IgD-negative memory B cell (primary cell): Measurements from ENCODE around the gene COL25A1. TPM values are rescaled to one million over a fixed set of nuclear protein-coding genes. Genes with fewer than 3 reads are reported as not detected.

ENCODE experiments used
- H3K27ac Mint-ChIP-seq, 3 donors: one replicate each; pipeline ENCODE4 v1.8.0; 2020 to 2022; ENCODE audit warnings: mild to moderate bottlenecking in 3 of 3, mixed read lengths in 3 of 3, moderate library complexity in 1 of 3
- H3K27me3 Mint-ChIP-seq: one replicate; pipeline ENCODE4 v1.8.0; 2021; ENCODE audit warnings: mixed read lengths
- H3K36me3 Mint-ChIP-seq: one replicate; pipeline ENCODE4 v1.8.0; 2020; ENCODE audit warnings: mild to moderate bottlenecking, mixed read lengths
- H3K4me1 Mint-ChIP-seq, 3 donors: one replicate each; pipeline ENCODE4 v1.8.0; 2020 to 2022; ENCODE audit warnings: mixed read lengths in 3 of 3, mild to moderate bottlenecking in 1 of 3
- H3K4me3 Mint-ChIP-seq, 4 donors: one replicate each; pipeline ENCODE4 v1.8.0; 2020 to 2022; ENCODE audit warnings: mild to moderate bottlenecking in 4 of 4, mixed read lengths in 4 of 4, moderate library complexity in 3 of 4
- H3K9me3 Mint-ChIP-seq, 3 donors: one replicate each; pipeline ENCODE4 v1.8.0; 2020 to 2021; ENCODE audit warnings: mixed read lengths in 3 of 3, mild to moderate bottlenecking in 1 of 3
- polyA plus RNA-seq: library from polyadenylated mRNA; unstranded; fragments of 300-500 nt; fragmentation: Illumina TruSeq; gene quantifications from one replicate; pipeline ENCODE4 v1.2.3, GENCODE V29; 2021

COL25A1 gene
- polyA plus RNA-seq, 1 donor from 2014 or later, result not detected

GRCh38 chr4:109179061-109179460, 123.4 kb downstream of the COL25A1 start:
- Mint-ChIP-seq H3K27me3 (no peaks in the 10 kb centered on the region), H3K4me3 (no peak overlapping the region), H3K27ac (no peak overlapping the region), H3K9me3 (peaks cover 0 to 2% (median 0%) of the 10 kb centered on the region in 3 donors), H3K4me1 (no peaks in the 10 kb centered on the region), H3K36me3 (no peaks in the 10 kb centered on the region)

DNA sequence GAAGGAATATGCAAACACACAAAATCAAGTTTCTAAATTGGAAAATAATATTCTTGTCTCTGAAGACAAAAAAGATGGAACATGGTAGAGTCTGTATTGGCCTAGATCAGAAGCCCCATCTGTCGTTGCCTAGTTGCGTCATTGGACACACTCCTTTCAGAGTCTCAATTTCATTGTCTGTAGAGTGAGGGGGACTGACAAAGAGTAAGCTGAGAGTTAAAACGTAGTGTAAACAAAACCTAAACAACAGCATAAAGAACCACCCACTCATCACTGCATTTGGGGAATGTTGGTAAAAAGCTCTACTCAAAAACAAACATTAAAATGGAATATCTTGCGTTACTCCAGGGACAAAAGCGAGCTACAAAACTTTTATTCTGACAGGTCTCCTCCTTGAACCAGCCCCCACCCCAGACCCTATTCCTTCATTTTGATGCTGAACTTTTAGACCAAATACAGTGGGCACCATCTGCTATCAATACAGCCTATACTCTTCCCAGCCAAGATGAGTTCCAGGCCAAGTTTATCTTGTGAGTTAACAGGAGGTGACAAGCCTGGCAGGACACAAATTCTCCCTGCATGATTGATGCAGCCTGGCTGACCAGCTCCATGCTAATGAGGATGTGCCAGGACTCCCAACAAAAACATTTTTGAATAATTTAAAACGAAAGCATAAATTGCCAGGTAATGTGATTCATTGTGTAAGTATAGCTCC, 125.2 kb downstream of the COL25A1 start:
- Mint-ChIP-seq H3K4me1 (no peaks in the 10 kb centered on the region), H3K36me3 (no peaks in the 10 kb centered on the region), H3K9me3 (peaks cover 0 to 2% (median 0%) of the 10 kb centered on the region in 3 donors), H3K27me3 (no peaks in the 10 kb centered on the region), H3K27ac (no peak overlapping the region), H3K4me3 (no peak overlapping the region)

DNA sequence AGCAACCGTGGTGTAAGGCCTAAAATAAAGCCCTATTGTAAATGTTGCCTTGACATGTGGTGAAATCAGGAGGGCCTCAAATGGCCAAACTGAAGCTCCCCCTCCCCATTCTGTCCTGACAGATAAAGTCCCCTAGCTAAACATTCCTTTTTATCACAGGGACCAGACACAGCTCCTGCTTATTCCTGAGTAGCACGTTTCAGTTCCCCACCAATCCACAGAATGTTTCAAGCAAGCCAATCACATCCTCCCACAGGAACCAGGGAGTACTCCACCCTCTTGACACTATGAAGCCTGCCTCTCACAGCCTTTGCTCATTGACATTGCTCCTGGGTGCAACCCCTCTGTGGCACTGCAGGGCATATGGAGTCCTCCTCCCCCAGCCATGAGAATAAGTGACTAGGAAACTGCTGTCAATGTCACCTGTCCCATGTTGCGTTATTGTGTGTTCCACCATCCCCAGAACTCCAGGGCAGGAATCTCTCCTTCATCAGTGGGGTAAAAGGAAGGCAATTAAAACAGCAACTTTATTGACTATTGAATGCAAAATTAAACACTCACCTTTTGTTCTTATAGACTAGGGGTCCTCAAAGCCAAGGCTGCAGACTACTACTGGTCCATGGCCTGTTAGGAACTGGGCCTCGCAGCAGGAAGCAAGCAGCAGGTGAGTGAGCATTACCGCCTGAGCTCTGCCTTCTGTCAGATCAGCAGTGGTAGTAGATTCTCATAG, 128.1 kb downstream of the COL25A1 start:
- Mint-ChIP-seq H3K36me3 (no peaks in the 10 kb centered on the region), H3K27me3 (no peaks in the 10 kb centered on the region), H3K4me3 (no peak overlapping the region), H3K27ac (no peak overlapping the region), H3K9me3 (no peaks in the 10 kb centered on the region), H3K4me1 (no peaks in the 10 kb centered on the region)

- peak overlapping the region in 1 of 3 donors; percentile 50 for H3K27ac Mint-ChIP-seq
- H3K4me1 Mint-ChIP-seq, result no peaks in the 10 kb centered on the region
- no peaks in the 10 kb centered on the region for H3K27me3 Mint-ChIP-seq
- H3K36me3 Mint-ChIP-seq, result no peaks in the 10 kb centered on the region
- no peaks in the 10 kb centered on the region for H3K9me3 Mint-ChIP-seq
- no peak overlapping the region for H3K4me3 Mint-ChIP-seq
Observed at GRCh38 chr4:109172301-109172700, 130.2 kb downstream of the COL25A1 start.

- Mint-ChIP-seq H3K27me3 (no peaks in the 10 kb centered on the region), H3K4me3 (no peak overlapping the region), H3K27ac (no peak overlapping the region), H3K9me3 (no peaks in the 10 kb centered on the region), H3K36me3 (no peaks in the 10 kb centered on the region), H3K4me1 (no peaks in the 10 kb centered on the region)
Observed at GRCh38 chr4:109171070-109171469, 131.4 kb downstream of the COL25A1 start.

- Mint-ChIP-seq H3K27me3 (no peaks in the 10 kb centered on the region), H3K27ac (no peak overlapping the region), H3K9me3 (no peaks in the 10 kb centered on the region), H3K36me3 (no peaks in the 10 kb centered on the region), H3K4me3 (no peak overlapping the region), H3K4me1 (no peaks in the 10 kb centered on the region)
Observed at GRCh38 chr4:109169170-109169569, 133.3 kb downstream of the COL25A1 start.

- Mint-ChIP-seq H3K27me3 (no peaks in the 10 kb centered on the region), H3K36me3 (no peaks in the 10 kb centered on the region), H3K9me3 (no peaks in the 10 kb centered on the region), H3K27ac (no peak overlapping the region), H3K4me3 (no peak overlapping the region), H3K4me1 (no peaks in the 10 kb centered on the region)
Observed at GRCh38 chr4:109166586-109166985, 135.9 kb downstream of the COL25A1 start.

GRCh38 chr4:109166126-109166525, 136.3 kb downstream of the COL25A1 start:
- Mint-ChIP-seq H3K9me3 (no peaks in the 10 kb centered on the region), H3K36me3 (no peaks in the 10 kb centered on the region), H3K4me1 (no peaks in the 10 kb centered on the region), H3K4me3 (no peak overlapping the region), H3K27ac (no peak overlapping the region), H3K27me3 (no peaks in the 10 kb centered on the region)

DNA sequence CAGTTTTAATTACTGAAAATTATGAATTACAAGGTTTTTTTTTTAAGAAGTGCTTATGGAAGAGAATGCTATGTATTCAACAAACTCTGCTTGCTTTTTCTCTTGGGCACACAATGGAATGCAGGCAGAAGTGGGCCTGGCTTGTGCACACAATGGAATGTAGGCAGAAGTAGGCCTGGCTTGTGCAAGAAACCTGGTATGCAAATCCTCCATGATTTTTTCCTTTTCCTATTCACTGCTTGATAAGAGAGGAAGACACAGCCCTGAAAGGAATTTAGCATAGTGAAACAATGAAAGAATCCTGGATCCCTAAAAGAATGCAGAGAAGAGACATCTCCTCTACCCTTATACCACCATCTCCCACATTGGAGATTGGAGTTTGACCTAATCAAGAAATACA, 138.4 kb downstream of the COL25A1 start:
- H3K9me3 Mint-ChIP-seq, result no peaks in the 10 kb centered on the region
- no peak overlapping the region for H3K27ac Mint-ChIP-seq
- no peaks in the 10 kb centered on the region for H3K36me3 Mint-ChIP-seq
- H3K4me3 Mint-ChIP-seq, result no peak overlapping the region
- no peaks in the 10 kb centered on the region for H3K27me3 Mint-ChIP-seq
- H3K4me1 Mint-ChIP-seq, result no peaks in the 10 kb centered on the region

GRCh38 chr4:109163493-109163892, 139.0 kb downstream of the COL25A1 start:
- H3K4me3 Mint-ChIP-seq, result no peak overlapping the region
- H3K9me3 Mint-ChIP-seq, result no peaks in the 10 kb centered on the region
- no peaks in the 10 kb centered on the region for H3K4me1 Mint-ChIP-seq
- H3K27ac Mint-ChIP-seq, result no peak overlapping the region
- H3K36me3 Mint-ChIP-seq, result no peaks in the 10 kb centered on the region
- no peaks in the 10 kb centered on the region for H3K27me3 Mint-ChIP-seq

DNA sequence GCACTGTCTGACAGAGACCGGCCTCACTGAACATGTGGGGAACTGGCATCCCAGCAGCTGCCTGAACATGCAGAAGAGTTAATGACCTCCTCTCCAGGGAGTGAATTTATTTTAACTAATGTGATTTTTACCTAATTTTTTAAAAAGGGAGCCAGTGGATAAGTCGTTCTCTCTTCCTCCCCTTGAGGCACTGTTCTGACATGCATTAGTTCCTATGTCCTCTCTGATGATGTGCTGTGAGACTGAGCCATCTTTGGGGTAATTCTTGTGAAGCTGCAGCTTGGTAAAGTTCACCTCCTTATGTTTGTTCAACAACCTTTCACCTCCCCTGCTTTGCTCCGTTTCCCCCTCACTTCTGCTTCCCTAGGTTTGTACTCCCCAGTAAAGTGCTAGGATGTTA, 139.7 kb downstream of the COL25A1 start:
- Mint-ChIP-seq H3K4me3 (no peak overlapping the region), H3K4me1 (no peaks in the 10 kb centered on the region), H3K27ac (peak overlapping the region in 1 of 3 donors; percentile 8), H3K36me3 (no peaks in the 10 kb centered on the region), H3K27me3 (no peaks in the 10 kb centered on the region), H3K9me3 (no peaks in the 10 kb centered on the region)

DNA sequence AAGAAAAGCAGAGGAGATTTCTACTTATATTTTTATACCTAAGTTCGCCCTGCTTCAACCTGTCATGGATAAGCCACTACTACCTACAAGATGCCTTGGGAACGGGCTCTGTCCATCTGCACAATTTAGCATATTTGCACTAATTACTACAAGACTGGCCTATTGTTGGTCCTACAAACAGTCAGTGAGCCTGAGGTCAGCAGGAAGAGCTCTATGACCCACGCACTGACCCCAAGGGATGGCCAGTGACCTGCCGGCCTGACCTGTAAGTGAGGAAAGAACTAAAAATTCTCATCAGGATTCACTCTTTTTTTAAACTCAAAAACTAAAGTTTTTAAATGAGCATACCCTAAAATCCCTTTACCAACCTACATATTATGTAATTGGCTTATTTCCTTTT, 142.0 kb downstream of the COL25A1 start:
- no peaks in the 10 kb centered on the region for H3K27me3 Mint-ChIP-seq
- no peaks in the 10 kb centered on the region for H3K9me3 Mint-ChIP-seq
- peaks cover 1% of the 10 kb centered on the region for H3K36me3 Mint-ChIP-seq
- no peak overlapping the region for H3K27ac Mint-ChIP-seq
- no peak overlapping the region for H3K4me3 Mint-ChIP-seq
- H3K4me1 Mint-ChIP-seq, result no peaks in the 10 kb centered on the region

DNA sequence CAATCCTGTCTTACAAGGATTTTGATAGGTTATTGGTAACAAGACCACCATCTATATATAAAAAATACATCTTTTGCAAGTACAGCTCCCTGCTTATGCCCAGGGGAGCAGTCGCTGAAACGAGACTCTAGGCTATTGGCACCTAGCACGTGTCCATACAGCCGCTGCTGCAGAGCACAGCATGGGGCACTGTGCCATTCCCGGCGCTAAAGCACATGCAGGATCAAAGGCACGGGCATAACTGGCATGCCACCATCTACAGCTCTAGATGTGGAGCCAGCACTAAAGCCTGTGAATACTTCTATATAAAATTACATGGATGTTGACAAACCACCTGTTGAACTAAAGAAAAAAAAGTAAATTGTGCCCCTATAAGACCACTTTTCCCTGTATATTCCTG, 144.8 kb downstream of the COL25A1 start:
- Mint-ChIP-seq H3K36me3 (peaks cover 1% of the 10 kb centered on the region), H3K4me1 (no peaks in the 10 kb centered on the region), H3K9me3 (no peaks in the 10 kb centered on the region)

DNA sequence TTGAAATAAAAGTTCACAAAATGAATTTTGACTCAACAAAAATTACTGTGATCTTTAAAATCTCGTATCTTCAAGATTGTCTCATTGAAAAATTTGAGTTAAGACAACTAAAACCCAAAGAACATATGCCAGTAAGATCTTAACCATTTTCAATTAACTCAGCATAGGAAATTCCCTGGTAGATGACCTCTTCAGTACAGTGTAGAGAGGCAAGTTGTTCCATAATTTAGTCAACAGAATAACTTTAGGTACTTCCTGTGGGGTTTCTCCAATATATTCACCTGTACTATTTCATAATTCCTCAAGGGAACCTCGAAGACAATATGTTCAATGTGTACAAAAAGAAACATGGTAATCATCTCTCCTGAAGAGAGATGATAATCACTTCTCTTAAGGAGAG, 145.3 kb downstream of the COL25A1 start:
- Mint-ChIP-seq H3K27ac (no peak overlapping the region), H3K4me1 (no peaks in the 10 kb centered on the region), H3K27me3 (no peaks in the 10 kb centered on the region), H3K36me3 (peaks cover 1% of the 10 kb centered on the region), H3K9me3 (no peaks in the 10 kb centered on the region), H3K4me3 (no peak overlapping the region)

More for the DNA sequence above, 144.8 kb downstream of the COL25A1 start:
- Mint-ChIP-seq H3K27ac (no peak overlapping the region), H3K27me3 (no peaks in the 10 kb centered on the region), H3K4me3 (no peak overlapping the region)

GRCh38 chr4:109156356-109156755, 146.1 kb downstream of the COL25A1 start:
- no peak overlapping the region for H3K4me3 Mint-ChIP-seq
- H3K36me3 Mint-ChIP-seq, result peaks cover 1% of the 10 kb centered on the region
- no peaks in the 10 kb centered on the region for H3K9me3 Mint-ChIP-seq
- H3K27me3 Mint-ChIP-seq, result no peaks in the 10 kb centered on the region
- H3K27ac Mint-ChIP-seq, result no peak overlapping the region
- H3K4me1 Mint-ChIP-seq, result no peaks in the 10 kb centered on the region

DNA sequence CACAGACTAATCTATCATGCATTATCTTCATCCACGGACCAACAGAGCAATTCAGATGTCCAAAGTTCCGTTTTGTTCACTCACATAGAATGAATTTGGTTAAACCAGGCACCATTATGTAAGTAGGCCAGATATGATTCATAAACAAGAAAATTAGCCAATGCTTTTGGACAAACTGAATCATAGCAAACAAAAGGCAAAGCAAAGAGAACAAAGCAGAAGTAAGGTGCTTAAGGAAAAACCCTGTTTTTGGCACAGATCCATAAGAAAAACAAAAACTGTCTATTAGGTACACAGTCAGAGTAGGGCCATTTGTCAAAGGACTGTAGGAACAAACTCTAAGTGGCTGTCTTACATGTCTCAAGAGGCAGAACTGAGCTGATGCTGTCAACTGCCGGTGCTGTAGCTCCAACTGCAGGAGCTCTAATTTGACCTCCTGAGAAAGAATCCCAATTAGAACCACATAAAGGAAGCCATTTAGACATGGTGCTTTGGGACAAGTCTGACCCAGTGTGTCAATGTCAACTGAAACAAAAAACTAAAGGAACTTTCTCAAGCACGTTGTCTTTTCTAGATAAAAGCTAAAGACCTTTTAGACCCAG, 146.7 kb downstream of the COL25A1 start:
- no peaks in the 10 kb centered on the region for H3K27me3 Mint-ChIP-seq
- no peak overlapping the region for H3K4me3 Mint-ChIP-seq

More for the DNA sequence above, 146.7 kb downstream of the COL25A1 start:
- Mint-ChIP-seq H3K27ac (no peak overlapping the region), H3K4me1 (no peaks in the 10 kb centered on the region), H3K9me3 (no peaks in the 10 kb centered on the region), H3K36me3 (peaks cover 1% of the 10 kb centered on the region)
